Tibial nerve (tissue), 4 donors: ENCODE measurements around the gene SMAP1. TPM values are rescaled to one million over a fixed set of nuclear protein-coding genes. Genes with fewer than 3 reads are reported as not detected.

ENCODE experiments used
- DNase-seq, 2 donors: peaks; one replicate each; pipeline ENCODE4 v3.0.0-alpha.2; 2019; ENCODE audit warnings: low spot score in 2 of 2
- H3K27ac ChIP-seq, 4 donors: fragments of 200-600 bp; sonication (generic) in 3 of 4; one replicate each; pipeline ENCODE4 v1.5.1; 2017 to 2019; ENCODE audit warnings: mild to moderate bottlenecking in 1 of 4
- H3K27me3 ChIP-seq, 2 donors: fragments of 200-600 bp; sonication (generic) in 1 of 2; one replicate each; pipeline versions ENCODE4 v1.5.1 to v1.6.0; 2017 to 2019
- H3K36me3 ChIP-seq, 3 donors: fragments of 200-600 bp; sonication (generic); one replicate each; pipeline ENCODE4 v1.5.1; 2018 to 2019
- H3K4me1 ChIP-seq, 4 donors: fragments of 200-600 bp; sonication (generic) in 3 of 4; one replicate each; pipeline ENCODE4 v1.5.1; 2017 to 2019
- H3K4me3 ChIP-seq, 4 donors: fragments of 200-600 bp; sonication (generic) in 3 of 4; one replicate each; pipeline ENCODE4 v1.5.1; 2017 to 2019; ENCODE audit warnings: mild to moderate bottlenecking in 1 of 4, moderate library complexity in 1 of 4
- H3K9me3 ChIP-seq, 4 donors: fragments of 200-600 bp; sonication (generic) in 3 of 4; one replicate each; pipeline ENCODE4 v1.5.1; 2017 to 2019
- CTCF ChIP-seq, 5 experiments: fragments of 200-600 bp in 3 of 5; fragments of 450-650 bp in 2 of 5; sonication (generic) in 3 of 5; IDR thresholded peaks; one replicate each; pipeline ENCODE4 v1.5.1; 2016 to 2019; ENCODE audit warnings: antibody characterized with exemption in 5 of 5, mild to moderate bottlenecking in 3 of 5, moderate library complexity in 2 of 5
- EP300 ChIP-seq, 2 donors: sonication (generic); formaldehyde crosslinking; IDR thresholded peaks; one replicate each; pipeline ENCODE4 v1.6.1; 2017; ENCODE audit warnings: antibody characterized with exemption in 2 of 2, mild to moderate bottlenecking in 1 of 2
- POLR2A ChIP-seq, 2 donors: fragments of 450-650 bp; IDR thresholded peaks; one replicate each; pipeline ENCODE4 v1.6.1; 2017; ENCODE audit warnings: antibody characterized with exemption in 2 of 2, mild to moderate bottlenecking in 2 of 2, moderate library complexity in 2 of 2
- WGBS, 2 donors: methylation state at CpG; one replicate each; pipeline ENCODE4 v1.1.5; 2018; 5-methylcytosine and 5-hydroxymethylcytosine counted together
- total RNA-seq, 4 donors: library from RNA; depleted of rRNA; stranded (reverse); fragments of >200 nt; gene quantifications; one replicate each; pipeline ENCODE4 v1.1.0, GENCODE V29; 2016

Gene SMAP1
- total RNA-seq, 4 donors from 2014 or later = 18.0 to 21.6 (median 20.2) TPM

GRCh38 chr6:70844301-70844700, 176.6 kb downstream of the SMAP1 start:
- WGBS, 2 donors = 94 to 97% methylated on average over 1 of the region's 1 CpG

GRCh38 chr6:70846207-70846835, 178.6 kb downstream of the SMAP1 start:
- WGBS, 2 donors = 88 to 96% methylated on average over 8 of the region's 8 CpGs
- TF ChIP-seq POLR2A (IDR thresholded peaks at IDR 0.05) (no peak), EP300 (IDR thresholded peaks at IDR 0.05) (no peak), CTCF (IDR thresholded peaks at IDR 0.05) (no peak)
- DNase-seq = no peak
- peaks cover 0 to 6% (median 0%) of the 10 kb centered on the region in 3 donors for H3K36me3 ChIP-seq
- H3K27me3 ChIP-seq = no peaks in the 10 kb centered on the region
- H3K4me3 ChIP-seq = no peak overlapping the region
- no peak overlapping the region for H3K27ac ChIP-seq
- no peaks in the 10 kb centered on the region for H3K4me1 ChIP-seq
- H3K9me3 ChIP-seq = no peaks in the 10 kb centered on the region

More at GRCh38 chr6:70844301-70844700, 176.6 kb downstream of the SMAP1 start:
- Histone ChIP-seq H3K9me3 (no peaks in the 10 kb centered on the region), H3K4me3 (no peak overlapping the region), H3K27me3 (no peaks in the 10 kb centered on the region), H3K27ac (no peak overlapping the region), H3K4me1 (no peaks in the 10 kb centered on the region), H3K36me3 (peaks cover 0 to 6% (median 0%) of the 10 kb centered on the region in 3 donors)
- no peak for DNase-seq
- no peak for TF ChIP-seq EP300 (IDR thresholded peaks at IDR 0.05)
- TF ChIP-seq POLR2A (IDR thresholded peaks at IDR 0.05) = no peak
- TF ChIP-seq CTCF (IDR thresholded peaks at IDR 0.05) = no peak

- 58 to 62% methylated on average over 4 of the region's 4 CpGs for WGBS, 2 donors
- Histone ChIP-seq H3K27ac (no peak overlapping the region), H3K9me3 (no peaks in the 10 kb centered on the region), H3K4me1 (no peaks in the 10 kb centered on the region), H3K4me3 (no peak overlapping the region), H3K27me3 (no peaks in the 10 kb centered on the region), H3K36me3 (peaks cover 0 to 7% (median 0%) of the 10 kb centered on the region in 3 donors)
- DNase-seq = no peak
- TF ChIP-seq CTCF (IDR thresholded peaks at IDR 0.05) (no peak), EP300 (IDR thresholded peaks at IDR 0.05) (no peak), POLR2A (IDR thresholded peaks at IDR 0.05) (no peak)
Observed at GRCh38 chr6:70847106-70848084, 179.7 kb downstream of the SMAP1 start.

- TF ChIP-seq POLR2A (IDR thresholded peaks at IDR 0.05) = no peak
- no peak for TF ChIP-seq EP300 (IDR thresholded peaks at IDR 0.05)
- TF ChIP-seq CTCF (IDR thresholded peaks at IDR 0.05) = no peak
- H3K27me3 ChIP-seq = no peaks in the 10 kb centered on the region
Observed at GRCh38 chr6:70849348-70850069, 181.8 kb downstream of the SMAP1 start.

More at GRCh38 chr6:70849348-70850069, 181.8 kb downstream of the SMAP1 start:
- no peaks in the 10 kb centered on the region for H3K4me1 ChIP-seq
- H3K27ac ChIP-seq = no peak overlapping the region
- peaks cover 0 to 13% (median 0%) of the 10 kb centered on the region in 3 donors for H3K36me3 ChIP-seq
- H3K9me3 ChIP-seq = no peaks in the 10 kb centered on the region
- whole genome bisulfite sequencing, 2 donors = 91 to 95% methylated on average over 1 of the region's 1 CpG
- H3K4me3 ChIP-seq = no peak overlapping the region
- no peak for DNase-seq
